ENCODE results near the gene SOX5. TPM values are rescaled to one million over a fixed set of nuclear protein-coding genes. Genes with fewer than 3 reads are reported as not detected.
"Not testable (repeated sequence)": the region's sequence is repeated elsewhere in the genome, so short reads cannot be mapped to it uniquely, and the experiment has no call there.

SOX5 gene
- total RNA-seq, 1 donor from 2014 or later, result 31.0 TPM

DNA sequence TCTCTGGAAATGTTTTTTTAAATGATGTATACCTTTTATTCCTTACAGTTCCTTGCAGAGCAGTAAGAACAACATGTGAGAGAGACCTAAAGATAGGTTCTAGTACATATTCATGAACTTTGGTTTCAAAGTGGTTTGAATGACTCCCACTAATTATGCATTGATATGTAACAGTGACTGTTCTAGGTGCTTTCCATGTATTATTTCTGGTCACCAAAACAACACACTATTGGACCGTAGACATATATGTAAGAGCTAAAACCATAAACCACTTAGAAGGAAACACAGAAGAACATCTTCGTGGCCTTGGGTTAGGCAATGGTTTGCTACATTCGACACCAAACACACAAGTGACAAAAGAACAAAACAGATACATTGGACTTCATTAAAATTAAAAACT, 37.9 kb downstream of the SOX5 start:
- no peak for DNase-seq (ENCODE audit: low spot score)

- no peak for DNase-seq (ENCODE audit: low spot score)
Measured at GRCh38 chr12:23909551-23909950, 39.9 kb downstream of the SOX5 start.

DNA sequence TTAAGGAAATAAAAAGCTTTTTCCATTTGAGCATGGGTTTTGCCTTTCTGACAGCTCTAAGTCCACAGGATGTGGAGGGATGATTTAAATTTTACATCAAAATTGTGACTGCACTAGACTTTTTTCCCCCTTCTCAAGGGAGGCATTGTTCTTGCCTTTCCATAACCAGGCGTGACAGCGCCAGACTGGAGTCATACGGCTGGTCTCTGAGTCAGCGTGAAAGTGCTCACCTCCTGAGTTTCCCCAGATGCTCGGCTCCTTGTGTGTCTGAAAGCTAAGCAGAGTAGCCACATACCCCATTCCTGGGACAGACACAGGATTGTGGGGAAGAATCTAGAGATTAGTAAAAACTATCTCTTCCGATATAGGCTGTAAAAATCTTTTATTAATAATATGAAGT, 43.1 kb downstream of the SOX5 start:
- no peak for DNase-seq (ENCODE audit: low spot score)

GRCh38 chr12:23899434-23899833, 50.0 kb downstream of the SOX5 start:
- no peak for DNase-seq (ENCODE audit: low spot score)

GRCh38 chr12:23898121-23898520, 51.3 kb downstream of the SOX5 start:
- DNase-seq (ENCODE audit: low spot score), result no peak

DNA sequence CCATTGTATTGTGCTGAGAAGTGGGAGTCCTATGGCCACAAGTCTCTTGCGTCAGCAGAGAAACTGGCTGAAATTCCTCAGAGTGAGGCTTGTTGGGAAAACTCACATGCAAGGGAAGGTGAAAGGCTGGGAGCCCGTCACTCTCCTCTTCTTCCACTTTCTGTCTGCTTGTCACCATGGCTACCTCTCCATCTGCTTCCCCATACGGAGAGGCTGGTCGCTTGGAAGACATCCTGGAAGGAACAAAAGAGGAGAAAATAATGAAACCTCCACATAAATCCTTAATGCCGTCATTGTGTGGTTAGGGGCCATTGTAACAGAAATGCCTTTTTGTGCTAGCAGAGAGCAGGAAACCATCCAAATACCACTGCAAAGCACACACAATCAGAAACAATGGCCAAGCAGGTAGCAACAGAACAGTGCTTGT, 53.7 kb downstream of the SOX5 start:
- DNase-seq (ENCODE audit: low spot score), result no peak

GRCh38 chr12:23893611-23894010, 55.9 kb downstream of the SOX5 start:
- no peak for DNase-seq (ENCODE audit: low spot score)

- no peak for DNase-seq (ENCODE audit: low spot score)
Measured at GRCh38 chr12:23891115-23891514, 58.4 kb downstream of the SOX5 start.

- DNase-seq (ENCODE audit: low spot score), result no peak
Measured at GRCh38 chr12:23889069-23889440, 60.4 kb downstream of the SOX5 start.

DNA sequence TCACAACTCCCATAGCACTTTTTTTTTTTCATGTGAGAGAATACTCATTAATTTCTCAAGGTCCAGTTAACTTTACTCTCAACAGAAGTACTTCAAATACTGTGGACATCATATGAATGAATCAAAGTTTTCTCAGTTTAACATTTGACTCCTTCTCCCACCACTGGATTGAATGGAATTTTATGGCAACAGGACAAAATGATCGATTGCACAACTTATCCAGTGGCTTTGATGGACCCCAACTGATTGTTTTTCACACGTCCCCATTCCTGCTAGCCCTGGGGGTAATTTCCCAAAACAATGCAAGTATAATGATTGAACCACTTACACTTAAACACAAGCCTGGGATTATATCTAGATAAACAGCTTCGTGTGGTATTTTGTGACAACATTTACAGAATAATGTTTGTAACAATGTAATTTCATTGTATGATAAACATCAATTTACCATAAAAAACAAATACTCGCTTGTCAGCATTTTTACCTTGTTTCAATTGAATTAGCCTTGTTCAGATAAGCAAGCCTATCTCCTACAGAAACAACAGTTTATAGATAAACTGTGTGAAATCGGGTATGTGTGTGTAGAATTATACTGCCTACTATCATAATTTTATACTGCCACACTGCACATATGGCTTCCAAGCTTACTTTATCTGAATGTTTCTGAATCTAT, 60.9 kb downstream of the SOX5 start:
- no peak for DNase-seq (ENCODE audit: low spot score)

DNA sequence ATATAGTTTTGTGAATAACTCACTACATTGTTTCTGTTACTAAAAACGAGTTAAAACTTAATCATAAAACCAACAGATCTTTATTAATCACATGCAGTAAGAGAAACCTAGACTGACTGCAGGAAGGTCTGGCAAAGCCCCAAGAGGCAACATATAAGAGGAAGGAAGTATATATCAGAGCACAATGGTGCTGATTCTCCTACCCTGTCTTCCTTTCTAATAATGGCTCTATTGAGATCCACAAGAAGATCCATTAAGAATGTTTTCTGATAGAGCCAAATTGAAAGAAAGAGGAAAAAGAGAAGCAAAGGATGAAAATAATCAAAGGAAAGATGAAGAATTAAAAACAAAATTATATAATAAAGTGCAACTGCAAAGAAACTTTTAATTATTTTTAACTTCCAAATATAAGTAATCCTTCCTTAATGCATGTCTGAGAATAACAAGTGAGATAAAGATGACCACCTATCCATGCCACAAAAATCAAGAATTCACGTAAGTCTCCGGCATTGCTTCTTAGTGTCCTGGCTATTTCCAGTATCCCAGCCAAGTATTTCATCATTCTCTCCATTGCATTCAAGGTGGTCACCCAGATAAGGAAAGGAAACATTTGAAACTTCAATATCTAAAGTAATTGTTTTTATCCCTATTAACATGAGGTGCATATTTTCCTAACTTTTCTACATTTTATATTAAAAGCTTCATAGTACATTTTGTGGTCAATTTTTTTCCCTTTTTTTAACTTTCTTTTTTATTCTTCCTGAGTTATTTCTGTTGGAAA, 62.2 kb downstream of the SOX5 start:
- no peak for DNase-seq (ENCODE audit: low spot score)

DNA sequence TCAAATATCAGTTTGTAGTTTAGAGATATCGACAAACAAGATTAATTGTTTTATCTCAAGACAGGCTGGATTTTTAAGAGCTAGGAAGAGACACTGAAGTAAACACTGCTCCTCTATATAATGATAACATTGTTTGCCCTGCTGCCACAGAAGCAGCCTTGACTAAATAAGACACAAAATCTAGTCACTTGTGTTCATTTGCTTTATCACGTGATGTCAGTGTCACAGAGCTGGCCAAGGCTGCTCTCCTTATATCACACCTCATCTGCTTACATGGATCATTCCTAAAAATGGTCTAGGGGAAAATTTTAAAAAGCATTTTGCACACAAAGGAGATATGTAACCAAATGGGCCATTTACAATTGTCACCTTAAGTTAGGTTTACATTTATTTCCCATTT, 64.1 kb downstream of the SOX5 start:
- DNase-seq (ENCODE audit: low spot score), result no peak

DNA sequence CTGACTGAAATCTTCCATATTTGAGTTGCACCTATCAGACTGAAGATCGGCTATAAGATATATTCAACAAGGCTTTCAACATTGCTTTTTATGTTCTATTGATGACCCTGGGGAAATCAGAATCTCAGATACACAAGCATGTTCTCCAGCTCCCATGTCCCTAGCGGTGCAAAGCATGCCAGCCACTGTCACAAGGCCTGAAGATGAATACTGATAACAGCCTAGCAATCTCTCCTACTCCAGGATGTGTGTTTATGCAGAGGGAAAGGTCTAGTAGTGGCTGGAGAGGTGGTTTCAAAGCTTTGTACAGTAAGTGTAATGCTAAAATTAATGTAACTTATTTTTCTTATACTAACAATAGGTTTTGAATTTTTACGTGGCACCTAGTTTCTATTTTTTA, 64.6 kb downstream of the SOX5 start:
- DNase-seq (ENCODE audit: low spot score), result no peak

DNA sequence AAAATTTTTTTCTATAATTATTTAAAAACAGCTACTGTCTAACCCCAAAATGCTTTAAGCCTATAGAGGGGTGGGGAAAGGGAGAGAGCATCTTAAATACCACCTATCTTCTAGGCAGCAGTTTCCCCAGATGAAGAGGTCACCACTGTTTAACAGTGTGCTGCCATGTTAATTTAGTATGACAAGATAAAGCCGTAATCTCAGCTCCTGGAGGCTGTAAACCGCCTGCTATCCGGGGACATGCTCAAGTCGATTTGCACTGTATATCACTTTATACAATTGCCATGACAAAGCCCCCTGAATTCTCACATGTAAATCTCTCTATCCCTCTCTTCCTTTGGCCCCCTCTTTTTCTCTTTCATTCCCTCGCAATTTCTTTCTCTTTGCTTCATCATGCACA, 68.5 kb downstream of the SOX5 start:
- DNase-seq (ENCODE audit: low spot score), result no peak

DNA sequence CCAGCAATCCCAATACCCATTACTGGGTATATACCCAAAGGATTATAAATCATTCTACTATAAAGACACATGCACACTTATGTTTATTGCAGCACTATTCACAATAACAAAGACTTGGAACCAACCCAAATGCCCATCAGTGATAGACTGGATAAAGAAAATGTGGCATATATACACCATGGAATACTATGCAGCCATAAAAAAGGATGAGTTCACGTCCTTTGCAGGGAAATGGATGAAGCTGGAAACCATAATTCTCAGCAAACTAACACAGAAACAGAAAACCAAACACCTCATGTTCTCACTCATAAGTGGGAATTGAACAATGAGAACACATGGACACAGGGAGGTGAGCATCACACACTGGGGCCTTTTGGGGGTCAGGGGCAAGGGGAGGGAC, 72.9 kb downstream of the SOX5 start:
- DNase-seq (ENCODE audit: low spot score), result not testable (repeated sequence)

GRCh38 chr12:23867794-23868193, 81.7 kb downstream of the SOX5 start:
- no peak for DNase-seq (ENCODE audit: low spot score)

GRCh38 chr12:23862701-23863100, 86.8 kb downstream of the SOX5 start:
- DNase-seq (ENCODE audit: low spot score), result no peak

DNA sequence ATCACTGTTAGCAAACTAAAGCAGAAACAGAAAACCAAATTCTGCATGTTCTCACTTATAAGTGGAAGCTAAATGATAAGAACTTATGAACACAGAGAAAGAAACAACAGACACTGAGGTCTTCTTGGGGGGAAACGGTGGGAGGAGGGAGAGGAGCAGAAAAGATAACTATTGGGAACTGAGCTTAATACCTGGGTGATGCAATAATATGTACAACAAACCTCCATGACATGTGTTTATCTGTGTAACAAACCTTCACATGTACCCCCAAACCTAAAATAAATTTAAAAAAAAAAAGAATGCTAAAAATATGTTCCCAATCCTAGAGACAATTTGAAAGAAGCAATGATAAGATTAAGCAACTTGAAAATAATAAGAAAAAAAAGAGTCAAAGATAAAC, 89.5 kb downstream of the SOX5 start:
- no peak for DNase-seq (ENCODE audit: low spot score)

DNA sequence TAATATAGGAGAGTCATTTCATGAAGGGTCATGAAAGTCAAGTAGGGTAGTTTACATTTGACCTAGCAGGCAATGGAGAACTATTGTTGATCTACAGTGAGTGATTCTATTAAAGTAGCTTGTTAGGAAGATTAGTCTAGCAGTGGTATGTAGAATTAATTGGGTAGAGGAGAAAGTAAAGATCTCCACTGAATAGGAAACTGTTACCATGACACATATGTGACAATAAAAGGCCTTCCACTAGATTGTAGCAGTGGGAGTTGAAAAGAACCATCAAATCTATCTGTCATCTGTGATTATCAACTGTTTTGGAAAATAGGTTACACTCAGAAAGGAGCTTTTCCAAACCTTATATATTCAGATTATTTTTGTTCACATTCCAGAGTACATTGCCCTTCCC, 92.3 kb downstream of the SOX5 start:
- DNase-seq (ENCODE audit: low spot score), result no peak

GRCh38 chr12:23855813-23856212, 93.7 kb downstream of the SOX5 start:
- no peak for DNase-seq (ENCODE audit: low spot score)

- DNase-seq (ENCODE audit: low spot score), result no peak
Measured at GRCh38 chr12:23854598-23854997, 94.9 kb downstream of the SOX5 start.

GRCh38 chr12:23853640-23854039, 95.8 kb downstream of the SOX5 start:
- DNase-seq (ENCODE audit: low spot score), result no peak

- no peak for DNase-seq (ENCODE audit: low spot score)
Measured at GRCh38 chr12:23851602-23852001, 97.9 kb downstream of the SOX5 start.
